ENCODE data around the gene ZFP92.
A peak's percentile ranks its signal among the peaks of the same experiment; 100 is the strongest.

GRCh38 chrX:153438532-153438931 lies 27.3 kb downstream of the ZFP92 start:
- TF ChIP-seq, protein P1, sequence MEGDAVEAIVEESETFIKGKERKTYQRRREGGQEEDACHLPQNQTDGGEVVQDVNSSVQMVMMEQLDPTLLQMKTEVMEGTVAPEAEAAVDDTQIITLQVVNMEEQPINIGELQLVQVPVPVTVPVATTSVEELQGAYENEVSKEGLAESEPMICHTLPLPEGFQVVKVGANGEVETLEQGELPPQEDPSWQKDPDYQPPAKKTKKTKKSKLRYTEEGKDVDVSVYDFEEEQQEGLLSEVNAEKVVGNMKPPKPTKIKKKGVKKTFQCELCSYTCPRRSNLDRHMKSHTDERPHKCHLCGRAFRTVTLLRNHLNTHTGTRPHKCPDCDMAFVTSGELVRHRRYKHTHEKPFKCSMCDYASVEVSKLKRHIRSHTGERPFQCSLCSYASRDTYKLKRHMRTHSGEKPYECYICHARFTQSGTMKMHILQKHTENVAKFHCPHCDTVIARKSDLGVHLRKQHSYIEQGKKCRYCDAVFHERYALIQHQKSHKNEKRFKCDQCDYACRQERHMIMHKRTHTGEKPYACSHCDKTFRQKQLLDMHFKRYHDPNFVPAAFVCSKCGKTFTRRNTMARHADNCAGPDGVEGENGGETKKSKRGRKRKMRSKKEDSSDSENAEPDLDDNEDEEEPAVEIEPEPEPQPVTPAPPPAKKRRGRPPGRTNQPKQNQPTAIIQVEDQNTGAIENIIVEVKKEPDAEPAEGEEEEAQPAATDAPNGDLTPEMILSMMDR (IDR thresholded peaks at IDR 0.05), result peak in 1 of 3 experiments; percentile 9
- no peak for TF ChIP-seq POLR2A (IDR thresholded peaks at IDR 0.05)

Data from testis (tissue), 2 donors.